NT2/D1 (cell line): Measurements from ENCODE around the gene IGSF8.
A peak's percentile ranks its signal among the peaks of the same experiment; 100 is the strongest.
"Not testable (repeated sequence)": the region's sequence is repeated elsewhere in the genome, so short reads cannot be mapped to it uniquely, and the experiment has no call there.

Experiments
- DNase-seq: peaks from one replicate; pipeline ENCODE4 v3.0.0-alpha.2; 2011; ENCODE audit warnings: low read depth, low spot score
- H3K27me3 ChIP-seq: 2 replicates; pipeline ENCODE4 v1.6.0; 2011; ENCODE audit warnings: mild to moderate bottlenecking; ENCODE audit not compliant: insufficient read length, insufficient read depth
- H3K36me3 ChIP-seq: 2 replicates; pipeline ENCODE4 v1.6.1; 2011; ENCODE audit warnings: mild to moderate bottlenecking, low read length, mixed read lengths; ENCODE audit not compliant: insufficient read depth, insufficient read length
- H3K4me1 ChIP-seq: 2 replicates; pipeline ENCODE4 v1.5.1; 2011; ENCODE audit not compliant: insufficient read depth, insufficient read length
- H3K4me3 ChIP-seq: 2 replicates; pipeline ENCODE4 v1.5.1; 2011; ENCODE audit warnings: low read depth; ENCODE audit not compliant: insufficient read length
- H3K9ac ChIP-seq: 2 replicates; pipeline ENCODE4 v1.6.0; 2011; ENCODE audit warnings: low read depth; ENCODE audit not compliant: insufficient read length
- H3K9me3 ChIP-seq: 2 replicates; pipeline ENCODE4 v1.5.1; 2011; ENCODE audit warnings: mild to moderate bottlenecking, low read length; ENCODE audit not compliant: insufficient read depth
- SUZ12 ChIP-seq: IDR thresholded peaks from 2 replicates; pipeline ENCODE4 v1.6.1; 2011; ENCODE audit not compliant: insufficient read length, insufficient read depth; ENCODE audit errors: extremely low read depth
- YY1 ChIP-seq: IDR thresholded peaks from 2 replicates; pipeline ENCODE4 v1.6.1; 2011; ENCODE audit not compliant: insufficient read length, insufficient read depth
- ZNF274 ChIP-seq: IDR thresholded peaks from 2 replicates; pipeline ENCODE4 v1.6.1; 2011; ENCODE audit warnings: mild to moderate bottlenecking, low read depth, low read length

IGSF8 gene

DNA sequence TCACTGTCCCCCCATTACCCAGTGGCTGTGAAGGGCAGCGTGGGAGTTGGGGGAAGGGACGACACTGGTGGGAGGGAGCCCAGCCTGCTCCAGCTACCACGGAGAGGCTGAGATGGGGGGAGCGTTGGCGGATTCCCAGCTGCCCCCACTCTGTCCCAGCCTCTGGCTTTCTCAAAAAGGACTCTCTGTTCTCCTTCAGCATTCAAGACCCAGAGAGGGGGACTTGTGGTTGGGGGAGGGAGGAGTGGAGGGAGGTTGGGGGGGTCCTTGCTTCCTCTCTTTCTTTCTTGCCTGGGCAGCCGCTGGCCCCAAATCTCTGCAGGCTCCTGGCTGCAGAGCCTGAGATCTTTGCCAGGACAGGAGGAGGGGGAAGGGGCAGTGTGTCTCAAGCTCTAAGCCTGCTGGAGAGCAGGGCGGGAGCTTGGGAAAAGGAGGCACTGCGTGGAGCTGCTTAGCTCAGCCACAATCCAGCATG, 19.3 kb upstream of the IGSF8 start:
- Histone ChIP-seq H3K9ac (peak overlapping the region; percentile 38), H3K9me3 (no peaks in the 10 kb centered on the region), H3K4me1 (peaks cover 30% of the 10 kb centered on the region), H3K27me3 (no peaks in the 10 kb centered on the region), H3K36me3 (peaks cover 33% of the 10 kb centered on the region), H3K4me3 (peak overlapping the region; percentile 49)
- TF ChIP-seq ZNF274 (no peak), YY1 (no peak), SUZ12 (no peak)
- DNase-seq = no peak

DNA sequence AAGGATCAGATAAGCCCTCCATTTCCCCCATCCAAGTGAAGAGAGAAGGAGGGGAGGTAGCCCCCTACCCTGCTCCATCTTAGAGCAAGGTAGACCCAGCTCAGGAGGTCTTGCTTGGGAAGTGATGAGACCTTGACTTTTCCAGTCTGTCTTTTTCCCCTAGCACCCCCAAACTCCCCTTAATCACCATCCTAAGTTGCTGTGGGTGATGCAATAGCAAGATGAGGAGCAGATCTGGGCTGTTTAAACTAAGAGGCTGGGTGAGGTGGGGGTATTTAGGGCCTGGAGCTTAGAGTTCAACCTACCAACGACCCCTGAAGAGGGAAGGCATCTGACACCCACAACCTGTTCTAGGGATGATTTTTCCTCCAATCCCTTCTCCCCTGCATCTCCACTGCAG, 18.9 kb upstream of the IGSF8 start:
- Histone ChIP-seq H3K4me3 (peak overlapping the region; percentile 49), H3K9me3 (no peaks in the 10 kb centered on the region), H3K36me3 (peaks cover 29% of the 10 kb centered on the region), H3K4me1 (peaks cover 35% of the 10 kb centered on the region), H3K9ac (peak overlapping the region; percentile 38), H3K27me3 (no peaks in the 10 kb centered on the region)
- TF ChIP-seq SUZ12 = no peak
- TF ChIP-seq ZNF274 = no peak
- no peak for TF ChIP-seq YY1
- no peak for DNase-seq

- no peak for DNase-seq
- TF ChIP-seq YY1 (no peak), ZNF274 (no peak), SUZ12 (no peak)
- H3K27me3 ChIP-seq = no peaks in the 10 kb centered on the region
- H3K36me3 ChIP-seq = peaks cover 22% of the 10 kb centered on the region
- H3K4me3 ChIP-seq = peak overlapping the region; percentile 49
- H3K9ac ChIP-seq = peak overlapping the region; percentile 82
- H3K4me1 ChIP-seq = peaks cover 35% of the 10 kb centered on the region
- no peaks in the 10 kb centered on the region for H3K9me3 ChIP-seq
Observed at GRCh38 chr1:160116283-160117147, 18.1 kb upstream of the IGSF8 start.

- peak within 1 kb of the TSS; percentile 82 for H3K9ac ChIP-seq
- H3K4me1 ChIP-seq = peaks cover 35% of the 10 kb centered on the region
- peaks cover 14% of the 10 kb centered on the region for H3K36me3 ChIP-seq
- H3K4me3 ChIP-seq = peak within 1 kb of the TSS; percentile 49
- H3K27me3 ChIP-seq = no peaks in the 10 kb centered on the region
- H3K9me3 ChIP-seq = no peaks in the 10 kb centered on the region
- DNase-seq = no peak
- TF ChIP-seq ZNF274 (no peak), SUZ12 (no peak), YY1 (no peak)
Observed at GRCh38 chr1:160115545-160116282, 17.3 kb upstream of the IGSF8 start, which contains the start of gene ATP1A2. TSS of gene ATP1A2 (plus strand) at chr1:160115759. CDS start at chr1:160115862, 103 bp downstream.

GRCh38 chr1:160114085-160114484, 15.7 kb upstream of the IGSF8 start:
- H3K9ac ChIP-seq = peak overlapping the region; percentile 46
- H3K4me1 ChIP-seq = peaks cover 45% of the 10 kb centered on the region
- H3K36me3 ChIP-seq = peaks cover 8% of the 10 kb centered on the region
- TF ChIP-seq SUZ12 = no peak
- no peak for TF ChIP-seq YY1
- H3K27me3 ChIP-seq = peaks cover 3% of the 10 kb centered on the region
- H3K9me3 ChIP-seq = no peaks in the 10 kb centered on the region
- H3K4me3 ChIP-seq = no peak overlapping the region
- no peak for DNase-seq

- no peaks in the 10 kb centered on the region for H3K9me3 ChIP-seq
- no peak overlapping the region for H3K4me3 ChIP-seq
- DNase-seq = no peak
- peaks cover 3% of the 10 kb centered on the region for H3K36me3 ChIP-seq
- H3K4me1 ChIP-seq = peaks cover 46% of the 10 kb centered on the region
- H3K27me3 ChIP-seq = peaks cover 3% of the 10 kb centered on the region
- H3K9ac ChIP-seq = peak overlapping the region; percentile 46
- no peak for TF ChIP-seq SUZ12
- no peak for TF ChIP-seq YY1
- no peak for TF ChIP-seq ZNF274
Observed at GRCh38 chr1:160113407-160113806, 15.0 kb upstream of the IGSF8 start.

- TF ChIP-seq YY1 (no peak), ZNF274 (no peak), SUZ12 (no peak)
- H3K9me3 ChIP-seq = no peaks in the 10 kb centered on the region
- no peak overlapping the region for H3K9ac ChIP-seq
- H3K27me3 ChIP-seq = peaks cover 3% of the 10 kb centered on the region
- no peak overlapping the region for H3K4me3 ChIP-seq
- DNase-seq = no peak
- no peaks in the 10 kb centered on the region for H3K36me3 ChIP-seq
- H3K4me1 ChIP-seq = peaks cover 43% of the 10 kb centered on the region
Observed at GRCh38 chr1:160112357-160112756, 13.9 kb upstream of the IGSF8 start.

- not testable (repeated sequence) for H3K27me3 ChIP-seq
Observed at GRCh38 chr1:160111462-160111861, 13.0 kb upstream of the IGSF8 start.

More at GRCh38 chr1:160111462-160111861, 13.0 kb upstream of the IGSF8 start:
- not testable (repeated sequence) for H3K36me3 ChIP-seq, H3K4me3 ChIP-seq, DNase-seq, H3K9ac ChIP-seq, H3K9me3 ChIP-seq
- peaks cover 35% of the 10 kb centered on the region for H3K4me1 ChIP-seq
